ENCODE measurements around the gene STS.

GRCh38 chrX:7131621-7132020, 15.9 kb upstream of the STS start:
- TF ChIP-seq POLR2A (IDR thresholded peaks at IDR 0.05; ENCODE audit: extremely low read depth, insufficient read length), result no peak
- TF ChIP-seq CTCF (IDR thresholded peaks at IDR 0.05; ENCODE audit: low read depth, low read length), result no peak
- TF ChIP-seq MAX (IDR thresholded peaks at IDR 0.05; ENCODE audit: low read depth, low read length), result no peak

Measured in NB4 (cell line).